Activated CD4-positive, CD25-positive, alpha-beta regulatory T cell treated with anti-CD3 and anti-CD28 coated beads, Interleukin-2, amount 50 U/mL, for 72 hours (primary cell): Measurements from ENCODE around the gene VRK1.
A peak's percentile ranks its signal among the peaks of the same experiment; 100 is the strongest.

Source experiments
- DNase-seq: peaks from one replicate; pipeline ENCODE4 v3.0.0; 2021

Gene VRK1

DNA sequence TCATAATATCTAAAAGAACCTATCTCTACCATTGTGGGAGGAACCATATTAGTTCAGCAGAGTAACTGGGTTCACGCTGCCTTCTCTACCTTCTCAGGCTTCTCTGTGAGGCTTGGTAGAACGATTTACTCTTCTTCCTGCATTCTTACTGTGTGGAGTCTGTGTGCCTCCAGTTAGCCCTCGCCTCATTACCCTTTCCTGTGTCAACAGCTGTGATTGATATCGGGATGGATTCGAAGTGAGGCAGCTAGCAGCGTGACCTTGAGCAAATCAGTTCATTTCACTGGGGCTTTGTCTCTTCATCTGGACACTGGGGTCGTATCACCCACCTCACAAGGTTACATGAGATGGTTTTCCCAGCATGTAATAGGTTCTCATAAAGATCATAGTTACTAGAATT lies 4.6 kb upstream of the VRK1 start:
- no peak for DNase-seq

- DNase-seq: no peak
Observed at GRCh38 chr14:96793547-96793946, 3.6 kb upstream of the VRK1 start.

- no peak for DNase-seq
Observed at GRCh38 chr14:96795109-96795828, 1.9 kb upstream of the VRK1 start.

DNA sequence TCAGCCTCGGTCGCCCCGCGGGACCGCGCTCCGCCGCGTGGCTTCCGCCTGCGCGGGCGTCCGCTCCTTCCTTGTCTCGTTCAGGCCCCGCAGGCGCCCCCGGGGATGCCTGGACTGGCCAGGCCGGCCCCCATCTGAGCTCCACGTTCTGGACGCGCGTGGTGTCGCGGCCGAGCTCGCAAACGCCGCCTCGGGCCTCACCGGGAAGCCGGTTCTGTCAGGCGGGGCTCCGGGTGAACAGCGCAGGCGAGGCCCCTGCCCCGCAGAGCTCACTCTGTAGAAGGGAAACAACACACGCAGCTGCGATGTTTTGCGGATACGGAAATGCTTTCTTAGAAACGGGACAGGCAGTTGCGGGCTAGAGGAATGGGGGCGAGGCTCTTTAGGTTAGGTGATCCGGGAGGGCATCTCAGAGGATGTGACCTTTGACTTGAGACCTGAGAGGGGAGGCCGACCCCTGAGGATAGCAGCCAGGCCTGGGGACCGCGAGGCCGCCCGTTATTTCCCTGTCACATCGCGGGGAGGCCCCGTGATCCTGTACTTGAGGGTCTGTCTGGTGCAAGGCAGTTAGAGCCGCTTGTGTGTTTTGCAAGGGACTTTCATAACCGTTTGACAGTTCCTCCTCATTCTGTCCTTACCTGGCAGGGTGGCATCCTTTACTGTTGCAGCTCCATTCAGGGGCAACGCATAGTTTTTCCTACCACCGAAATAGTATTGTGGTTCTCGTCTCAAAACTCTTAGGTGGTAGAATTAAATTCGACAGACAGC lies 584 bp downstream of the VRK1 start:
- peak; percentile 64 for DNase-seq

GRCh38 chr14:96798956-96799355 lies 1.8 kb downstream of the VRK1 start:
- no peak for DNase-seq

- no peak for DNase-seq
Observed at GRCh38 chr14:96799489-96800054, 2.4 kb downstream of the VRK1 start.

DNA sequence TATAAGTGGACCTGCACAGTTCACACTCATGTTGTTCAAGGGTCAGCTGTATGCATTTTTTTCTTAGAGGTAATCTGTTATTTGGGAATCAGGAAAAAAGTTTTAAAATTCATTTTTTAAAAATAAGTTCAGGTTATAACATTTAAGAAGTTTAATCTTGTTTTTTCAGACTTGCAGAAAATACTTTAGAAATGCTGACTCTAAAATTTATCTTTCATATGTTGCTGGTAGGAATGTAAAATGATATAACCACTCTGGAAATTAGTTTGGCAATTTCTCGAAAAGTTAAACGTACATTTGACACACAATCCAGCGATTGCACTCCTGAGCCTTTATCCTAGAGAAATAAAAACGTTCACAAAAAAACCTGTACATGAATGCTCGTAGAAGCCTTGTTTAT lies 4.7 kb downstream of the VRK1 start:
- DNase-seq: no peak

DNA sequence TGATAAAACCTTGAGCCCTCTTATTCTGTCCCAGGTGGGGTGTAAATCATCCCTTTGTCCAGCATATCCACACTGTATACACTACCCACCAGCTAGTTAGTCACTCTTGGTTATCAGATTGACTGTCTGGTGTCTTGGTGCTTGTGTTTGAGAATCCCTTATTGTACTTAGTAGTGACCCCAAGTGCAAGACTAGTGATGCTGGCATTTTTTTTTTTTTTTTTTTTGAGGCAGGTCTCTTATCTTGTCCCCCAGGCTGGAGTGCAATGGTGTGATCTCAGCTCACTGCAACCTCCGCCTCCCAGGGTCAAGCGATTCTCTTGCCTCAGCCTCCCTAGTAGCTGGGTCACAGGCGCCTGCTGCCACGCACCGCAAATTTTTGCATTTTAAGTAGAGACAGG lies 5.8 kb downstream of the VRK1 start:
- DNase-seq: no peak

DNA sequence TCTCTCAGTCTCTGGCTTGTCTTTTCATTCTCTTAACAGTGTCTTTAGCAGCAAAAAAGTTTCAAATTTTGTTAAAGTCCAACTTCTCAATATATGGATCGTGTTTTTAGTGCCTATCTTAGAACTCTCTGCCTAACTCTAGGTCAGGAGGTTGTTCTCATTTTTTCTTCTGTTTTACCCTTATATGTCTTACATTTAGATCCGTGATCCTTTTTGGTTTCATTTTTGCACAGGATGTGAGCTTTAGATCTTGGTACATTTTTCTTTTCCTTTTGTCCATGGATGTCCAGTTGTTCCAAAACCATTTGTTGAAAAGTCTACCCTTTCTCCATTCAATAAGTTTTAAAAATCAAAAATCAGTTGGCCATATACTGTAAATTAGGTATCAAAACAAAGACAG lies 6.8 kb downstream of the VRK1 start:
- no peak for DNase-seq

DNA sequence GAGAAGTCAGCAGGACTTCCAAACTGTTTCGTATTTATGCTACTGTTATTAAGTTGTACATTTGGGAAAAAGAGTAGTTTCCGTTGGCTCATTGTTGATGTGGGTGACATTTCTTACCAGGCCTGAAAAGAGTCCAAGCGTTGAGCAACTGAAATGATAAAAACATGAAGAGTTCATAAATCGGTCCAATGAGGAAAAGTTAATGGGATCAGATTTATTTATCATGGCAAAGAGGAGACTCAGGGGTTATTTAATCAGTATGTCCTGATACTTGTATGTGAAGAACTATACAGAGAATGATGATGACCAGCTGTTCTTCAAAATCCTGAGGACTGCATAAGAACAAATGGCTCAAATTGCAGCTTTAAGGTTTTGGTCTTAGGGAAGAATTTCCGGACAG lies 7.7 kb downstream of the VRK1 start:
- DNase-seq: no peak

- DNase-seq: no peak
Observed at GRCh38 chr14:96805956-96806355, 8.8 kb downstream of the VRK1 start.

DNA sequence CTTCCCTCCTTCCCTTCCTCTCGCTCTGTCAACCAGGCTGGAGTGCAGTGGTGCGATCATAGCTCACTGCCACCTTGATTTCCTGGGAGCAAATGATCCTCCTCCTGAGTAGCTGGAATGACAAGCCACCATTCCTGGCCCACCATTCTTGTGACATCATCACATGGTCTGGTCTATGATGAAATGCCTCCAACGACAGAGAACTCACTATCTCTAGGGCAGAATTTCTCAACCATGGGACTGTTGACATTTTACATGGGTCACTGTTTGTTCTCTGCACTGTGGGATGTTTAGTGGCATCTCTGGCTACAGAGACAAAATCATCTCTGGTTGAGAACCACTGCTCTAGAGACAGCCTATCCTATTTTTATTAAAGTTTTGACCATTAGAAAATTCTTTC lies 9.7 kb downstream of the VRK1 start:
- no peak for DNase-seq

DNA sequence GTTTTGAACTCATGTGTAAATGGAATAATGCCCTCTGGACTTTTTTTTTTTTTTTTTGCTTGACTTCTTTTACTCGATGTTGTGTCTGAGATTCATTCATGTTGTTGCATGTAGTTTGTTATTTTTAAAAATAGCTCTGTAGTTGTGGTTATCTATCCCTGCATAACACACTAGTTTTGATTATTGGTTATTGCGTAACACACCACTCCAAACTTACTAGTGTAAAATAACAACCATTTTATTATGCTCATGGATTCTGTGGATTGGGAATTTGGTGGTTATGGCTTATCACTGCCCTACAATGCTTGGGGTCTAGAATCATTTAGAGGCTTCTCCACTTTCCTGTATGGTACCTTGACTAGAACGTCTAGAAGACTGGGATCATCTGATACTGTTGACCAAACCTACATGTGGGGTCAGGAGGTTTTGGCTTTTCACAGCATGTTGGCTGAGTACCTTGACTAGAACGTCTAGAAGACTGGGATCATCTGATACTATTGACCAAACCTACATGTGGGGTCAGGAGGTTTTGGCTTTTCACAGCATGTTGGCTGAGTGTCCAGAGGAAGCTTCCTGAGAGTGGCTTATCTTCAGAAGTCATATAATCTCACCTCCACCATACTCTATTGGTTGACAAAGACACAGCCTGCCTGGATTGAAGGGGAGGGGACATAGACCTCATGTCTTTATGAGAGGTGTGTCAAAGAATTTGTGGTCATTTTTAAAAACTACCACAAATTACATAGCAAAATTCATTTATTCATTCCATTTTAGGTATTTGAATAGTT lies 11.6 kb downstream of the VRK1 start:
- no peak for DNase-seq

DNA sequence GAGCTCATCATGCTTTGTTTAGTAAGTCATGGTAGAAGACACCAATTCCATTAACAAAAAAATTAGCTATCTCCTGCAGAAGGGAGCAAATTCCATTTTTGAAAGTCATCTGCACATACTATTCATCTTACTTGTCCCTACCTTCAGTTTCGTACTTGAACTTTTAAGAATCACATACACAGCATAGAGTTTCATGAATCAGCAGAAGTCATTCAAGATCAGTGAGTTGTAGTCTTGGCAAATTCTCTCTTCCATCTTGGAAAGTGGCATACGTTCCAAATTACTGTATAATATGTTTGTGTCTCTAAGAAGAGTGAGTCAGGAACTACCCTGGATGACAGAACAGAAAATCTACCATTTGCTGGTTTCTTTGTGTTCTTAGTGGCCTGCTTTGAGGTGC lies 14.1 kb downstream of the VRK1 start:
- no peak for DNase-seq

DNA sequence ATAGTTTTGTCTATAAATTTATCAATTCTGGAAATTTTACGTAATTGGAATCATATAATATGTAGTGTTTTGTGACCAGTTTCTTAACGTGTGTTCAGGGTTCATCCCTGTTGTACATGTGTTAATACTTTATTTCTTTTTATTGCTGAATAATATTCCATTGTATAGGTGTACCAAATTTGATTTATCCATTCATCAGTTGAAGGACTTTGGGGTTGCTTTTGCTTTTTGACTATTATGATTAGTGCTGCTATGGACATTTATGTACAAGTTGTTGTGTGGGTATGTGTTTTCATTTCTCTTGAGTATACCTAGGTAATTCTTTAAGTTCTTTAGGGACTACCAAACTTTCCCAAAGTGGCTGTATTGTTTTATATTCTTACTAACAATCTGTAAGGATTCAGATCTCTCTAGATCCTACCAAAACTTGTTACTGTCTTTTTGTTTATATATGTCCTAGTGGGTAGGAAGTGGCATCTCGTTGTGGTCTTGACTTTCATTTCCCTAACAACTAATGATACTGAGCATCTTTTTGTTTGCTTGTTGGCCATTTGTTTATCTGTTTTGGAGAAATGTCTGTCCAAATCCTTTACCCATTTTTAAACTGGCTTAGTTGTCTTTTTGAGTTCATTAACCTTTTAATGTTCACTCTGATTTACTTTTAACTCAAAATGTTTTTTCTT lies 14.9 kb downstream of the VRK1 start:
- DNase-seq: no peak

GRCh38 chr14:96816281-96816680 lies 19.1 kb downstream of the VRK1 start:
- no peak for DNase-seq

DNA sequence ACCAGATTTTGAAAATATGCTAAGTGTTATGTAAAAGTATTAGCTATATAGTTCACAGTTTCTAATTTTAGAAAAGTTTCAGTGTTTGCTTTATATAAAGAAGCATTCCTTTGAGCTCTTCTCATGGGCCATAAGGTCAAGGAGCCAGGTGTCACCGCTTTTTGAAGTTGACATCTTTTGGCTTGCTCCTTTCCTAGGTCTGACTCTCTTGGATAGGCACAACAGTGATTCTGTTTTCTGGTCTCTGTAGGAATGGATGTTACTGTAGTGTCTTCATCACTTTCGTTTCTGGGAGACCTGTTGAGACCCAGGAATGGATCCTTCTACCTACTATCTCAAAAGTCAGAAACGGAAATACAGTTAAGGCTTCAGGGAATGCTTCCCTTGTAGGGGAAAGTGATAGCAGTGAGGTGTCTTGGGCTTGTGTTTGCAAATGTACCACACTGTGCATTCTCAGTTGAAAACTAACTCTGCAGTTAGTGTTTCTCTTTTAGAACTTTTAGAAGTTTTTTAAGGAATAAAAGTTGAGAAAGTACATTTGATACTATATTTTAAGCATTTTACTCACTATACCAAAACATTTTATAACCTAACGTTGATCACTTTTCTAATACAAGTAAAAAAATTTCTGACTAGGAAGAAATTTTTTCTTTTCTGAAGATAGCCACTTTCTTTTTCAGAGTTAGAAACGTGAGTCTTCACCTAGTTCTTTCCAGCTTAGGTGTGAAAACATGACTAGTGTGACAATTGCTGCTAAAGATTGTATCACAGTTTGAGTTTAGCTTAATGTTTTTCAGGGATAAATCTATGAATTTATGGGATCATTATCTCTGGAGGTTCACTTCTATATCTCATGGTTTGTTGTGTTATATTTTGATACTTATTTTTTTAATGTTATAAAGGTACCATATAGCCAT lies 20.8 kb downstream of the VRK1 start:
- DNase-seq: no peak

DNA sequence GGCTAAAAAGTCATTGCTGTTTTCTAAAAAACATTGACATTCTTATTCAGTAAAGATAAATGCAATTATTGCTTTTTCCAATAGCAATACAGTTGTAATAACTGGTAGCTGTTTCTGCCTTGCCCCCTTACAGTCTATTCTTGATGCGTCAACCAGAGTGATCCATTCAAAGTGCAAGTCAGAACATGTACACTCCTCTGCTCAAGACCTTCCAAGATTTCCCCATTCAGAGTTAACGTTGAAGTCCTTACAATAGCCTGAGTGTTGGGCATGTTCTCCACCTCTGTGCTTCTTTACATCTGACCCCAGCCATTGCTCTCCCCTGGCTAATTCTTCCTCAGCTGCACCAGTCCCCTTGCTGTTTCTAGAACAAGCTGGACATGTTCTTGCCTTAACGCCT lies 24.3 kb downstream of the VRK1 start:
- no peak for DNase-seq

DNA sequence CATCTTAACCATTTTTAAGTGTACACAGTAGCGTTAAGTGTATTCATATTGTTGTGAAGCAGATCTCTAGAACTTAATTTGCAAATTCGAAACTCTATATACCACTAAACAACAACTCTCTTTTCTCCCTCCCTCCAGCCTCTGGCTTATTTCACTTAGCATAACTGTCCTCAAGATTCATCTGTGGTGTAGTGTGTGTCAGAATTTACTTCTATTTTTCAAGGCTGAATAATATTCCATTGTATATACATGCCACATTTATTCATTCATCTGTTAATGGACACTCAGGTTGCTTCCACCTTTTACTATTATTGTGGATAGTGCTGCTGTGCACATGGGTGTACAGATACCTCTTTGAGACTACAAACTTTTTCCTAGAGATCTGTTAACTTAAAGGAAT lies 26.5 kb downstream of the VRK1 start:
- DNase-seq: no peak

DNA sequence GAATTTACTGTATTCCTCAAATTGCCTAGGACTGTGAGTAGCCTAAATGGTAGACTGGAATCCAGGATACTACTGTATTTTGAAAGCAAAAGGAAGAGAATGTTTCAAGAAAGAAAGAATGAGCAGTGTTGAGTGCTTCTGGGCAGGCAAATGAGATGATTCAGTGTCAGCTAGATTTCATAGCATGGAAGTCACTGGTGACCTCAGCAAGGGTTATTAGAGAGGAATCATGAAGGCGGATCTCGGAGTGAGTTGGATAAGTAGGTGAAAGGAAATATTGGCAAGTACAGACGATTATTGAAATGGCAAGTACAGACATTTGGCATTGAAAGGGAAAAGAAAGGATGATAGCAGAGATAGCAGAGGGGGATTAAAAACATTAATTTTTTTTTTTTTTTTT lies 27.1 kb downstream of the VRK1 start:
- no peak for DNase-seq

- no peak for DNase-seq
Observed at GRCh38 chr14:96826818-96827217, 29.6 kb downstream of the VRK1 start.

DNA sequence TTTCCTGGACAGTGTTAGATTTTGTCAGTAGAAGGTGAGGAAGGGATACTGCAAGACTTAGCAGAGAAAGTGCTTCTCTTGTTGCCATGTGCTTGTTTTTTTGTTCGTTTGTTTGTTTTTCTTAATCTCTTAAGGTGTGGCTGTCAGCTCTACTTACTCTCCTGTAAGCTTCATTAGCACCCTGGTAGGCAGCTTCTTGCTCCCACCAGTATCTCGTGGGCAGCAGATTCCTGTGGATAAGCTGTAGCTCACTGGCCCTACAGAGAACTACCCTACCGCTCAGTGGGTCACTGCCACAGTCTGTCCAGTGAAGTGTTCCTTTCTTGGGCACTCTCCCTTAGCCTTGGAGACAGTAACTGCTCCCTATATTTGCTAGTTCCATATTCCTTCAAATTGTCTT lies 30.1 kb downstream of the VRK1 start:
- no peak for DNase-seq
